ENCODE measurements around the gene MSH2. TPM values are rescaled to one million over a fixed set of nuclear protein-coding genes. Genes with fewer than 3 reads are reported as not detected.

MSH2 gene
- total RNA-seq, 1 donor, result 14.5 TPM

GRCh38 chr2:47490406-47490805 is 87.5 kb downstream of the MSH2 start:
- Histone ChIP-seq H3K36me3 (ENCODE audit: insufficient read depth, low read length) (no peaks in the 10 kb centered on the region), H3K79me2 (ENCODE audit: insufficient read depth, low read length) (no peaks in the 10 kb centered on the region), H3K27me3 (ENCODE audit: insufficient read depth, low read length) (peaks cover 4% of the 10 kb centered on the region), H3K4me1 (ENCODE audit: insufficient read depth, low read length) (peaks cover 16% of the 10 kb centered on the region), H2AFZ (ENCODE audit: low read length) (no peak overlapping the region), H3K27ac (ENCODE audit: low read depth, low read length) (no peak overlapping the region), H4K20me1 (ENCODE audit: insufficient read depth, low read length) (no peaks in the 10 kb centered on the region), H3K9me3 (ENCODE audit: low read depth, low read length) (no peaks in the 10 kb centered on the region), H3K4me3 (ENCODE audit: insufficient read depth, low read length) (no peak overlapping the region), H3K4me2 (ENCODE audit: insufficient read depth, low read length) (no peak overlapping the region)
- no peak for TF ChIP-seq CTCF (IDR thresholded peaks at IDR 0.05; ENCODE audit: extremely low read depth, low read depth, low read length)
- no peak for DNase-seq (ENCODE audit: insufficient read length, low spot score, missing footprints)

GRCh38 chr2:47493317-47494035 is 90.5 kb downstream of the MSH2 start:
- no peak overlapping the region for H2AFZ ChIP-seq (ENCODE audit: low read length)
- DNase-seq (ENCODE audit: insufficient read length, low spot score, missing footprints), result no peak
- H3K4me3 ChIP-seq (ENCODE audit: insufficient read depth, low read length), result no peak overlapping the region
- no peak for TF ChIP-seq CTCF (IDR thresholded peaks at IDR 0.05; ENCODE audit: extremely low read depth, low read depth, low read length)
- H3K4me1 ChIP-seq (ENCODE audit: insufficient read depth, low read length), result peaks cover 7% of the 10 kb centered on the region
- H3K9me3 ChIP-seq (ENCODE audit: low read depth, low read length), result no peaks in the 10 kb centered on the region
- no peak overlapping the region for H3K4me2 ChIP-seq (ENCODE audit: insufficient read depth, low read length)
- peaks cover 4% of the 10 kb centered on the region for H3K27me3 ChIP-seq (ENCODE audit: insufficient read depth, low read length)
- no peaks in the 10 kb centered on the region for H4K20me1 ChIP-seq (ENCODE audit: insufficient read depth, low read length)
- no peaks in the 10 kb centered on the region for H3K79me2 ChIP-seq (ENCODE audit: insufficient read depth, low read length)
- H3K27ac ChIP-seq (ENCODE audit: low read depth, low read length), result no peak overlapping the region
- no peaks in the 10 kb centered on the region for H3K36me3 ChIP-seq (ENCODE audit: insufficient read depth, low read length)

GRCh38 chr2:47494267-47495130 is 91.5 kb downstream of the MSH2 start:
- H3K9me3 ChIP-seq (ENCODE audit: low read depth, low read length), result no peaks in the 10 kb centered on the region
- no peaks in the 10 kb centered on the region for H3K79me2 ChIP-seq (ENCODE audit: insufficient read depth, low read length)
- DNase-seq (ENCODE audit: insufficient read length, low spot score, missing footprints), result no peak
- no peaks in the 10 kb centered on the region for H3K36me3 ChIP-seq (ENCODE audit: insufficient read depth, low read length)
- H3K4me3 ChIP-seq (ENCODE audit: insufficient read depth, low read length), result no peak overlapping the region
- H3K27me3 ChIP-seq (ENCODE audit: insufficient read depth, low read length), result peaks cover 4% of the 10 kb centered on the region
- H3K4me1 ChIP-seq (ENCODE audit: insufficient read depth, low read length), result no peaks in the 10 kb centered on the region
- H3K27ac ChIP-seq (ENCODE audit: low read depth, low read length), result no peak overlapping the region
- no peaks in the 10 kb centered on the region for H4K20me1 ChIP-seq (ENCODE audit: insufficient read depth, low read length)
- no peak for TF ChIP-seq CTCF (IDR thresholded peaks at IDR 0.05; ENCODE audit: extremely low read depth, low read depth, low read length)
- no peak overlapping the region for H2AFZ ChIP-seq (ENCODE audit: low read length)
- no peak overlapping the region for H3K4me2 ChIP-seq (ENCODE audit: insufficient read depth, low read length)

GRCh38 chr2:47497843-47498460 is 95.0 kb downstream of the MSH2 start:
- Histone ChIP-seq H3K27ac (ENCODE audit: low read depth, low read length) (no peak overlapping the region), H3K36me3 (ENCODE audit: insufficient read depth, low read length) (no peaks in the 10 kb centered on the region), H3K79me2 (ENCODE audit: insufficient read depth, low read length) (no peaks in the 10 kb centered on the region), H3K4me1 (ENCODE audit: insufficient read depth, low read length) (peaks cover 11% of the 10 kb centered on the region), H2AFZ (ENCODE audit: low read length) (no peak overlapping the region), H3K4me2 (ENCODE audit: insufficient read depth, low read length) (no peak overlapping the region), H3K9me3 (ENCODE audit: low read depth, low read length) (no peaks in the 10 kb centered on the region), H3K27me3 (ENCODE audit: insufficient read depth, low read length) (peaks cover 4% of the 10 kb centered on the region), H3K4me3 (ENCODE audit: insufficient read depth, low read length) (no peak overlapping the region), H4K20me1 (ENCODE audit: insufficient read depth, low read length) (no peaks in the 10 kb centered on the region)
- TF ChIP-seq CTCF (IDR thresholded peaks at IDR 0.05; ENCODE audit: extremely low read depth, low read depth, low read length), result no peak
- no peak for DNase-seq (ENCODE audit: insufficient read length, low spot score, missing footprints)

Data from osteoblast (primary cell).